Measurements from ENCODE around the gene AKIRIN2. TPM values are rescaled to one million over a fixed set of nuclear protein-coding genes. Genes with fewer than 3 reads are reported as not detected.
A peak's percentile ranks its signal among the peaks of the same experiment; 100 is the strongest.

AKIRIN2 gene
- 18.3 and 18.8 TPM in 2 replicates for total RNA-seq (2014; rRNA removed; shearing (Covaris generic))

- DNase-seq (ENCODE audit: low spot score) = peak; percentile 94
Measured at GRCh38 chr6:87701676-87702588, at the start of gene AKIRIN2. Gene AKIRIN2, minus strand, starts transcription at chr6:87702233. Its CDS starts 549 bp downstream, at chr6:87701684.

DNA sequence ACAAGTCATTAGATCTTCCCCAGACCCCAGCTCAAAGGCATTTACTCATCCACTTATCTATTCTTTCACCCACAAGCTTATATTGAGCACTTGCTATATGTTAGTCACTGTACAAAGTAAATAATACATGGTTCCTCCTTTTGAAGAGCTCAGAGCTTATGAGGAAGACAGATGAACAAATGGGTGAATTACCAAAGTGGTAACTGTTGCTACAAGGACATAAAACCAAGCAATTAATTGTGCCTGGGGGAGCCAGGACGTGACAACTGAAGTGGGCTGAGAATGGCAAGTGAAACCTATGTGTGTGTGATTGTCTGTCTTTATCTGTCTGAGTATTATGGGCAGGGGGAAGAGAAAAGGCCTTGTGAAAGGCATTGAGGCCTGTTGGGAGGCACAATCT lies 45.6 kb upstream of the AKIRIN2 start:
- DNase-seq (ENCODE audit: low spot score) = no peak

GRCh38 chr6:87745966-87746721 lies 44.1 kb upstream of the AKIRIN2 start:
- DNase-seq (ENCODE audit: low spot score) = no peak

DNA sequence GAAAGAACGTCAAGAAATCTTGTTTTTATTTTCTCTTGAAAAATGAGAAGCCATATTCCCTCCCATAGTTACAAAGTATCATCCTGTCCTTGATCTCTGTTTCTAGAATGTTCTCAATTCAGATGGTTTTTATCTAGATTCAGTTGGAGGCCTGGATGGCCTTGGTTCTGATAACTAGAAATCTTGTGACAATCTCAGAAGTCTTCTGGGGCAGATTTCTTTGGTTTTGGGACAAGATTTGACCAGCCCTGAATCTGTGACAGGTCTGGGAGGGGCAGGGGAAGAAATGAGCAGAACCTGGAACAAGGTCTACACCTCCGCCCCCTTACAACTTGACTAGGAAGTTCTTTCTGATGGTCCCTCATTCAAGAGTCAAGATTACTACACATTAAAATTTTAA lies 41.4 kb upstream of the AKIRIN2 start:
- DNase-seq (ENCODE audit: low spot score) = no peak

- DNase-seq (ENCODE audit: low spot score) = no peak
Measured at GRCh38 chr6:87742106-87742505, 40.1 kb upstream of the AKIRIN2 start.

GRCh38 chr6:87741001-87741650 lies 39.1 kb upstream of the AKIRIN2 start:
- no peak for DNase-seq (ENCODE audit: low spot score)

- no peak for DNase-seq (ENCODE audit: low spot score)
Measured at GRCh38 chr6:87738744-87739143, 36.7 kb upstream of the AKIRIN2 start.

GRCh38 chr6:87738000-87738399 lies 36.0 kb upstream of the AKIRIN2 start:
- no peak for DNase-seq (ENCODE audit: low spot score)

DNA sequence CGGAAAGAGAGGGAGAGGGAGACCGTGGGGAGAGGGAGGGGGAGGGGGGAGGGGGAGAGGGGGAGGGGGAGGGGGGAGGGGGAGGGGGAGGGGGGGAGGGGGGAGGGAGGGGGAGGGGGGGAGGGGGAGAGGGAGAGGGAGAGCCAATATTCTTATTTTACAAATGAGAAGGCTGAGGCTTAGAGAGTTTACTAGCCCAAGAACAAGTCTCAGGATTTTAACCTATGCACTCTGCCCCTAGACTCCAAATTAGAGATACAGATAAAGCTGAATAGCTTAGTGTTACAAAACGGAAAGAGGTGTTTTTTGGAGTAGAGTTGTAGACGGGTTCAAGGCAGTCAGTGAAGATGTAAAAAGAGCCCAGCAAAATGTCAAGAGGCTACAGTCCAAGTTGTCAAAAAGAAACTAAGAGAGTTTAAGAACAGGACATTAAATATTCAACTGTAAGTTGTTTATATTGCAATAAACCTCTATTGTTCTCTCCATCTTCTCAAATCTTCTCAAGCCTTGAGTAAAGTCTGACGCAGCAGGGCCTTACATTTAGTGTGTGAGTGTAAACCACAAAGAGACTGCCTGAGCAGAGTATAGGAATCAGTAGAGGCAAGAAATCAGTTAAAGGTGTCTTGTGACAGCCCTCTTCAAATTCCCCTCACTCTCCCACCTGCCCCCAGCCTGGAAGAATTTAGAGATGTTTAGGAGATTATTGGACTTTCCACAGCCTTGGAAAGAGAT lies 34.9 kb upstream of the AKIRIN2 start:
- no peak for DNase-seq (ENCODE audit: low spot score)

DNA sequence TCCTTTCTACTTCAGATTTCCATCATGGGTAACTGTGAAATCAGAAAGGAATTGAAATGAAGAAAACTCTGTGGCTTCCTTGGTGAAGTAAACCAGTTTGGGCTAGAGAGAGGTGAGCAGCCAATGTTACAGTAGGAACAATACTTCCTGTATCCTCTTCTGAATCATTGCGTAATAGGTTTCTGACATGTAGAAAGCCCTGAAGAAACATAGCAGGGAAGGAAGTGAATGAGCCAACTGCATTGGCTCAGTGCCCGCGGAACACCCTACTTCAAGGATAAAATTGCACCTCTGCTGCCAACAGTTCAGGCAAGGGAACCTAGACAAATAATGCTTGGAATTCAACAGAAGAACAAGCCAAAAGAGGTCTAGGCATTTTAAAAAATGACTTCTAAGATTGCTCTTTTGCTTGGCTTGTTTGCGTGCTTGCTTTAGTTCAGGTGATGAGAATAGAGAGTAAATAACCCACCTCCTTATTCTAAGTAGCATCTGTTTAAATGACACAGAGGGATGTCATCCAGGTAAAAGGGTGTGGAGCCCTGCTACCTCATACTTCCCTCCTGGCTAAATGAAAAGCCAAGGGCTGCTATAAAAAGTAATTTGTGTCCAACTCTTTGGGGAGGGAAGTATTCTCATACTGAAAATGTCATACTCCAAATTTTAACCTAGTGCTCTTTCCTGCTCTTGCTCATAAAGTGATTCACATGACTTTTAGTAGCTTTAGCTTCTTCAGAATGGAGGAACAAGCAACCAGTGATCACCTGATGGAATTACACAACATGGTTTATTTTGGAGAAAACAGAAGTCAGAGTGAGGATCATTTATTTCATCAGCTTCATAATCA lies 30.0 kb upstream of the AKIRIN2 start:
- DNase-seq (ENCODE audit: low spot score) = peak; percentile 87

DNA sequence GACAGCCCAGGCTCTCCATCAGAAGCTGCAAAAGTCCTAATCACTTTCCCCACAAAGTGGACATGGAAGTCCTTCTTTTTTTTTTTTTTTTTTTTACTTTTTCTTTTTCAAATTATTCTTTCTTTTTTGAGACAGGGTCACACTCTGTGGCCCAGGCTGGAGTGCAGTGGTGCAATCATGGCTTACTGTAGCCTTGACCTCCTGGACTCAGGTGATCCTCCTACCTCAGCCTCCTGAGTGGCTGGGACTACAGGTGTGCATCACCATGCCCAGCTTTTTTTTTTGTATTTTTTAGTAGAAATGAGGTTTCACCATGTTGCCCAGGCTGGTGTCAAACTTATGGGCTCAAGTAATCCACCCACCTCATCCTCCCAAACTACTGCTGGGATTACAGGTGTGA lies 29.0 kb upstream of the AKIRIN2 start:
- DNase-seq (ENCODE audit: low spot score) = no peak

DNA sequence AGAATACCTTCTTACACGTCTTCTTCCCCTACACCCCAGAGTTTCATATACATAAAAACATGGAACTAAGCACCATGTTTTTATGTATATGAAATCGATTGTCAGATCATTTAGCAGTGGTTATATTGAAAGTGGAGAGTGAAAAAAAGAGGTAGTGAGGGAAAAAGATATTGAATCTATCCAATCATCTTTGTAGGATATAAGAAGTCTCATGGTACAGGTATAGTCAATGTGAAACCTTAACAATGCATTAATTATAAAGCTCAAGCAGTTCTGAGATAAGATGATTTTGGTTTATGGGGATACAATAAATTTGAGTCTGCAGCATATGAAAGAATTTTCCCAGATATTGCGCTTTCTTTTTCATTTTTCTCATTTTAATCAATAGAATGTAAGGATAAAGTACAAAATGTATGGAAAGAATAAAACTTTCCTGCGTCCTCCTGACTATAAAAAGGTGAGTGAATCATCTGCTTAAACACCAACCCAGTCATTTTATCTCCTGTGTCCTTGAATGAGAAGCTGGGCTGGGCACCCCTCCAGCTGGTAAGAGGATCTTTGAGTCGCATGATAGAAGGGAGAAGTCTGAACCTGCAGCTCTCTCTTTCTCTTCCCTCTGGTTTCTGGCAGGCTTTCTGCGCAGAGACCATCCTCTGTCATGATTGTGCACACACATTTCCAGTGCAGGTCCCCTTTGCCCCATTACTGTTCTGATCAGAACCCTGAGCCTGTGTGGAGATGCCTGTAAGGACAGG lies 28.1 kb upstream of the AKIRIN2 start:
- DNase-seq (ENCODE audit: low spot score) = no peak

- DNase-seq (ENCODE audit: low spot score) = no peak
Measured at GRCh38 chr6:87728706-87729105, 26.7 kb upstream of the AKIRIN2 start.

DNA sequence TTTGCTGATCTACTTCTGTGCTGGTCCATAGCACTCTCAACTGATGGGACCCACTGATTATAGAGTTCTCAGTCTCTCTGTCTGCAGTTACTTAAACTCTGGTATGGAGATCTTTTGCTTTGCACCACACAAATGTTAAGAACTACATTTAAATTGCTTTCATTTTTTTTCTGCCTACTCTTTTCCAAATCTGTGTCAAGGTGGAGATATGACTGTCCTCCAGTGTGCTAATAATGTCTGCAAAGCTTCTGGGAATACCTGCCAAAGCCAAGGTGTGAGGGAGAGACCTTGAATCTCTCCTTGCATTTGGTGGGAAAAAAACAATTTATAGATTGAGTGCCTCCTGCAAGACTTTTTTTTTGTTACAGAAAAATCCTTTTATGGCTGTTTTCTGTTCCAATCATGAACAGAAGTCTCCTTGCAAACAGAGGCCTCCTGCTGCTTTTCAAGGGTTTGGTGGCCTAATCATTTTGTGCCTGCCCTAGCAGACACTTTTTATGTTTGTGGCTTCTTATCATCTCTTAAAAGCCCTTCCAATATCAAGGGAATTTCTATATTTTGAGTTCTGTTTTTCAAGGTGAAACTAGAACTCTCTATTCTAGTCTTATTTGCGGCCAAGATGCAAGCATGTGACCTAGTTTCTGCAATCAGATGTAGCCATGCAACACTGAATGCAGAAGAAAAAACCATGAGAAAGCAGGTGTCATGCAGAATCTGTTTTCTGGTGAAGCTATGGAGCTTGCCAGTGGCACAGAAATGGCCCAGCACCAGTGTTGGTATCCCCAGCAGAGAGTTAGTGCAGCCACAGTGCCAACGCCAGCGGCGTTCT lies 23.2 kb upstream of the AKIRIN2 start:
- no peak for DNase-seq (ENCODE audit: low spot score)

- DNase-seq (ENCODE audit: low spot score) = peak; percentile 23
Measured at GRCh38 chr6:87723170-87724078, 21.4 kb upstream of the AKIRIN2 start.

DNA sequence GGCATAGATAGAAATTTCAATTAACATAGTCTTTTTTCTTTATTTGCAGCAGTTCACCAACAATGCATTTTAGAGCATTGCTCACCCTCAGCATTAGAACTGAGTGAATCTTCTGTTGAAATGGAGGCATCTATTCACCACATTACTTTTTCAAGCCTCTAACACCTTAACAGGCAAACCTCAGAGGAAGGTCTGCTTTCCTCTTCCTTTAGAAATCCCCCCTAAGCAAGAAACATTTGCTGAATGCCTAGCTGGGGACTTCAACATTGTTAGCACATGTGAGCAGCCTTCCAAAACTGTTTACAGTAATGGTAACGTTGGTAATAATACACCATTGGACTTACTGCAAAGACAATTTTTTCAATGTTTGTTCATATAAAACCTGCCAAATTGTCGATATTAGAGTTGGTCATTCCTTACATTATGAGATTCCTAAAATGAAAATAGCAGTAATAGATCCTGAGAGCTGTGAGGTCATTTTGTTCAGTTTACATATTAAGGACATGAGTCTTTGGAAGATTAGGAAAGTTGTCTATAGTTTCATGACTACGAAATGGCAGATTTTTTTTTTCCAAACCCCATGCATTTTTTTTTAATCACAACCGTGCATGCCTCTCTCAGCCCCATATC lies 20.6 kb upstream of the AKIRIN2 start:
- no peak for DNase-seq (ENCODE audit: low spot score)

GRCh38 chr6:87721311-87721710 lies 19.3 kb upstream of the AKIRIN2 start:
- DNase-seq (ENCODE audit: low spot score) = no peak

All from HT-29 (cell line).